HEK293 (cell line): Measurements from ENCODE around the gene TTLL7.

Source experiments
- ELK4 ChIP-seq: IDR thresholded peaks from 2 replicates; pipeline ENCODE4 v1.6.1; 2011; ENCODE audit warnings: mild to moderate bottlenecking, low read depth, low read length, borderline replicate concordance
- SETDB1 ChIP-seq: IDR thresholded peaks from one replicate; pipeline ENCODE4 v1.6.1; 2017; ENCODE audit warnings: mild to moderate bottlenecking, low read length, moderate library complexity, mixed read lengths; ENCODE audit not compliant: insufficient read length
- YY1 ChIP-seq: fragments of 450-650 bp; formaldehyde crosslinking; IDR thresholded peaks from 2 replicates; pipeline ENCODE4 v1.5.1; 2018; ENCODE audit warnings: missing biosample characterization, missing genetic modification characterization
- ZNF132 ChIP-seq: fragments of 450-650 bp; formaldehyde crosslinking; IDR thresholded peaks from 2 replicates; pipeline ENCODE4 v1.5.1; 2017; ENCODE audit warnings: missing biosample characterization, missing genetic modification characterization, borderline replicate concordance
- ZNF670 ChIP-seq: fragments of 450-650 bp; formaldehyde crosslinking; IDR thresholded peaks from 2 replicates; pipeline ENCODE4 v1.5.1; 2016; ENCODE audit warnings: missing biosample characterization, missing genetic modification characterization, low read depth
- TF ChIP-seq, protein P1 (sequence below): fragments of 450-650 bp; formaldehyde crosslinking; IDR thresholded peaks from 2 replicates; pipeline ENCODE4 v1.5.1; 2016; ENCODE audit warnings: missing biosample characterization, missing genetic modification characterization
- TF ChIP-seq, protein P2 (sequence below): fragments of 450-650 bp; IDR thresholded peaks from 2 replicates; pipeline ENCODE4 v1.5.1; 2018; ENCODE audit warnings: missing biosample characterization, missing genetic modification characterization

DNA sequence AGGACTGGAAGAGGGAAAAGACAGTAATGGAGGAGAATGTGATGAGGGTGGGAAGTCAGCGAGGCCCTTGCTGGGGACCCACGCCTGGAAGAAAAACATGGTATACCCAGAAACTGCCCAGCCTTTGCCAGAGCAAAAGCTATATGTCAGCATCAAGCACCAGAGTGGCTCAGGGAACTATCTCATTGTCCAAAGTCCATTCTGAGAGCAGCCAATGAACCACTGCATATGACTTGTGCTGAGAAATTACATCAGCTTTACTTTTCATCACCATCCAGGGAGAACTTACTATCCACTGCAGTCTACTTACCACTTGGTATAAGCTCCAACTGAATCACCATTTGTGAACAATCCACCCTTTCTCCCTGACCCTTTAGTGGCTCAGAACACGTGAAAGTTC, 148.1 kb downstream of the TTLL7 start:
- TF ChIP-seq, protein P1, sequence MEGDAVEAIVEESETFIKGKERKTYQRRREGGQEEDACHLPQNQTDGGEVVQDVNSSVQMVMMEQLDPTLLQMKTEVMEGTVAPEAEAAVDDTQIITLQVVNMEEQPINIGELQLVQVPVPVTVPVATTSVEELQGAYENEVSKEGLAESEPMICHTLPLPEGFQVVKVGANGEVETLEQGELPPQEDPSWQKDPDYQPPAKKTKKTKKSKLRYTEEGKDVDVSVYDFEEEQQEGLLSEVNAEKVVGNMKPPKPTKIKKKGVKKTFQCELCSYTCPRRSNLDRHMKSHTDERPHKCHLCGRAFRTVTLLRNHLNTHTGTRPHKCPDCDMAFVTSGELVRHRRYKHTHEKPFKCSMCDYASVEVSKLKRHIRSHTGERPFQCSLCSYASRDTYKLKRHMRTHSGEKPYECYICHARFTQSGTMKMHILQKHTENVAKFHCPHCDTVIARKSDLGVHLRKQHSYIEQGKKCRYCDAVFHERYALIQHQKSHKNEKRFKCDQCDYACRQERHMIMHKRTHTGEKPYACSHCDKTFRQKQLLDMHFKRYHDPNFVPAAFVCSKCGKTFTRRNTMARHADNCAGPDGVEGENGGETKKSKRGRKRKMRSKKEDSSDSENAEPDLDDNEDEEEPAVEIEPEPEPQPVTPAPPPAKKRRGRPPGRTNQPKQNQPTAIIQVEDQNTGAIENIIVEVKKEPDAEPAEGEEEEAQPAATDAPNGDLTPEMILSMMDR, result no peak
- TF ChIP-seq, protein P2, sequence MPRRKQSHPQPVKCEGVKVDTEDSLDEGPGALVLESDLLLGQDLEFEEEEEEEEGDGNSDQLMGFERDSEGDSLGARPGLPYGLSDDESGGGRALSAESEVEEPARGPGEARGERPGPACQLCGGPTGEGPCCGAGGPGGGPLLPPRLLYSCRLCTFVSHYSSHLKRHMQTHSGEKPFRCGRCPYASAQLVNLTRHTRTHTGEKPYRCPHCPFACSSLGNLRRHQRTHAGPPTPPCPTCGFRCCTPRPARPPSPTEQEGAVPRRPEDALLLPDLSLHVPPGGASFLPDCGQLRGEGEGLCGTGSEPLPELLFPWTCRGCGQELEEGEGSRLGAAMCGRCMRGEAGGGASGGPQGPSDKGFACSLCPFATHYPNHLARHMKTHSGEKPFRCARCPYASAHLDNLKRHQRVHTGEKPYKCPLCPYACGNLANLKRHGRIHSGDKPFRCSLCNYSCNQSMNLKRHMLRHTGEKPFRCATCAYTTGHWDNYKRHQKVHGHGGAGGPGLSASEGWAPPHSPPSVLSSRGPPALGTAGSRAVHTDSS, result no peak
- no peak for TF ChIP-seq ZNF132 (tag by site-specific recombination)
- TF ChIP-seq YY1 (tag by site-specific recombination), result no peak
- no peak for TF ChIP-seq ZNF670
- no peak for TF ChIP-seq SETDB1
- TF ChIP-seq ELK4, result no peak
